ENCODE results near the gene CENPX.

Gene CENPX

DNA sequence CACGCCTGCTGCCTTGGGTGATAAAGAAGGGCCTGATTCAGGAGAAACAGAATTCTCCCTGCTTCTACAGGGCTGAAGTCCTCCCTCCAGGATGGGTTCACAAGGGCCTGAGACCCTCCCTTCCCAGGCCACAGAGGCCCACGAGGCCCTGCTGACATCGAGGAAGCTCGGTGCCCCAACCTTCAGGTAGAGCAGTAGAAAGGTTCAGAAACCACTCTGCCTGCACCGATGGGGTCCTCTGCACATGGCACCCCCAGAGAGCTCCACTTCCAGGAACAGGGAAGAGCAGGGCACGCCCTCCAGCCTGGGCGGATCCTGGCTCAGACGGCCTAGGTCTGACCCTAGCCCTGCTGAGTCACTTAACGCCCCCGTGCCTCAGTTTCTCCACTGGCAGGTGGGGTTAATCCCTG is 773 bp downstream of the CENPX start:
- no peak for DNase-seq

DNA sequence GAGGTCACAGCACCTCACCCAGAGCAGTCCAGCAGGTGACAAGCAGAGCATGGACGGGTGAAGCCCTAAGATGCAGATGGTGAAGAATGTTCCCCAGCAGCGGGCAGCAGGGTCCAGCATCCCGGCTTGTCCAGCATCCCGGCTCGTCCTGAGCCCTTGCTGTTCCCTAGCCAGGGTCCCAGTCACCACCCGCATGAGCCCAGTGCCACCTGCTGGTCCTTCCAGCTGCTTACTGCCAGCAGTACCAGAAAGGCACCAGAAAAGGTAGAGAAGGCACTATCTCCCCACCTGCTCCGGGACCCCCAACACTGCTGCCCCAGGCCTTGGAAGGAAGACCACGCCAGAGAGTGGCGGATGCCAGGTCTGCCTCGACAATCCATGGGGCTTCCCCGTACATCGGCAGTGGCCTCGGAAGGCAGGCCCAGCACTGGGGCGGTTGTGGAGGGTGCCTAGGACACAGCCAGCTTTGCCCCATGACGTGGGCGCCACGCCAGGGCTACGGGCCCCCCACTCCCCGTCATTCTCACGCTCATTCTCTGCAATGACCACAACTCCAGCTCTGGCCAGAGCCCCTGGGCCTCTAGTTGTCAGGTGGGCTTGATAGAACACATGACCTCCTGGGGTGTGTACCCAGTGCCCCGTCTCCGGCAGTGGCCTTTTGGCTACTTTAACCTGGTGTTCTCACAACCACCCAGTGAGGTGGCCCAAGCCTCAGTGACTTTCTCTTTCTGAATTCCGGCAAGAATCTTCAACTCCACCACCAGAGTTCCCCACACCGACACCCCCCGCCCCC is 1.4 kb downstream of the CENPX start:
- peak; percentile 33 for DNase-seq

DNA sequence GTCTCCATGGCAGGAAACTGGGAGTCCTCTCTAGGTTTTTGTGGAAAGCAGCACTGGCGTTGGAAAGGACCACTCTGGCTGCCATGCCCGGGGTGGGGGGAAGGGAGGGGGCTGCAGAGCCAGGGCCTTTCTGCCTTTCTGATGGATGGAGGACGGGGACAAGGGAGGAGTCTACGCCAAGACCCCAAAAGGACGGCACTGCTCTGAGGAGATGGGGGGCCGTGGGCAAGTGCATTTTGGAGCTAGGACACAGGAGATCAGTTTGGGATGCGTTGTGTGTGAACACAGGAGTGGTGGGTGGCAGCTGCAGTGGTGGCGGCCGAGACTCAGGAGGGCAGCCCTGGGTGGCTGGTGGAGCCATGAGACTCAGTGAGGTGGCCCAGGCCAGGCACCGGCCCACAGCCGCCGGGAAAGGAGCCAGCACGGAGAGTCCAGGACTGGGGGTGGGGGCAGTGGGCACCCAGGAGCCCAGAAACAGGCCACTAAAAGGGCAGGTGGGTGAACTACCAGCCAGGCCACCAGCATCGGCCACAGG is 2.0 kb downstream of the CENPX start:
- no peak for DNase-seq

DNA sequence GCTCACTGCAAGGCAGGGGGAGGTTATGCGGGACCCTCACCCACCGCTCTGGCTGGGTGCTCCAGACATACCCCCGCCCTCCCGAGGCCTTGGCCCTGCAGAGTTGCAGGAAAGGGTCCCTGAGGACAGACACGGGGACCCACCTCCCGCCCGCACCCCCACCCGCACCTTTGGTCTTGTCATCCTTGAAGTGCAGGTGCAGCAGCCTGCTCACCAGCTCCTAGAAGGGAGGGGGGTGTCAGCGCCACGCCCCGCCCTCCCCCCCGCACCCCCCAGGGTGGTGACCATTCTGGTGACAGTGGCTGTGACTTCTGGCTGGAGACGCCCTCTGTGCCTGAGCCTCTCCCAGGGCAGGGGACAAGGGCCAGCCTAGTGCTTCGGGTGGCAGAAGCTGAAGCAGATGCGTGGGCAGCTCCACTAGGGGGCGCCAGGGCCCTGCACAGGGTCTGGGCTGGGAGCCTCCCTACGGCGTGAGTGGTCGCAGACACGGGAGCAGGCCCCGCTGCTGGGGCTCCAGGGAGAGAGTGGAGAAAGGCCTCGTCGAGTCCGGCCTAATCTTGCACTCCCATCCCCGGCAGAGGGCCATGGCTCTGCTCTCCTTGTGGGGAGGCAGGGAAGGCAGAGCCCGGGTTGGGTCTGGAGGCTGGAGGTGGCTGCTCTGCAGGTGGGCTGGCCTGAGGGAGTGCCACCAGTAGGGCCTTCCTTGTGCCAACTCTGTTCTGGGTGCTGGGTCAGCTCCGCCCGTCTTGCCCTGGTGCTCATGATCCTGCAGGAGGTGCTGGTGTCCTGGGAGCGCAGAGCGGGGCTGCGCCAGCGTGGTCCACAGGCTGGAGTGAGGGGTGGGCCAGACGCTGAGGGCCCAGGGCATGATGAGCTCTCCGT is 2.7 kb downstream of the CENPX start:
- peak; percentile 45 for DNase-seq

DNA sequence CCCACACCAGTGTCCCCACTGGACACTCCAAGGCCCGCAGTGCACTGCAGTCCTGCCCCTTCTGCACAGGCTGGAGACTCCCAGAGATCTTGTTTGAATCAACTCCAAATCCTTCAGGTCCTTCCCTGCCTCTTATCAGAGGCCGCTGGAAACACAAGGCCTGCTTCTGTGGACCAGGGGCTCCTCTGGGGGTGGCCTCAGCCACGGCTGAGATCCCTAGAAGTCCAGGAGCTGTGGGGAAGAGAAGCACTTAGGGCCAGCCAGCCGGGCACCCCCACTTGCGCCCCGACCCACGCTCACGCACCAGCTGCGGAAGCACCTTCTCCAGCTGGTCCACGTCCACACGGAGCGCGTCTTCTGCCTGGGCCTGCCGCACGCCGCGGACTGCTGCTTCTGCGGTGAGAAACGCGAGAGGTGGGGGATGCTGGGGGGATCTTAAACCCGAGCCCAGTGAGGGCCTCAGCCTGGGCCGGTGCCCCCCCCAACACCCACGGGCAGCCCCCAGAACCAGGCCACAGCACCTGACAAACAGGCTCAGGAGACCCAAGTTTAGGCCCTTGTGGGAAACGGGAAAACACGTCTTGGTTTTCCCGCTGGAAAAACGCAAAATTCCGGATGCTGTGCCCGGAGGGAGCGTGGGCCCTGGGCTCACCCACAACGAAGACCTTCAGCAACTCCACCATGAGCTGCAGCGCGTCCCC is 3.5 kb downstream of the CENPX start:
- no peak for DNase-seq

DNA sequence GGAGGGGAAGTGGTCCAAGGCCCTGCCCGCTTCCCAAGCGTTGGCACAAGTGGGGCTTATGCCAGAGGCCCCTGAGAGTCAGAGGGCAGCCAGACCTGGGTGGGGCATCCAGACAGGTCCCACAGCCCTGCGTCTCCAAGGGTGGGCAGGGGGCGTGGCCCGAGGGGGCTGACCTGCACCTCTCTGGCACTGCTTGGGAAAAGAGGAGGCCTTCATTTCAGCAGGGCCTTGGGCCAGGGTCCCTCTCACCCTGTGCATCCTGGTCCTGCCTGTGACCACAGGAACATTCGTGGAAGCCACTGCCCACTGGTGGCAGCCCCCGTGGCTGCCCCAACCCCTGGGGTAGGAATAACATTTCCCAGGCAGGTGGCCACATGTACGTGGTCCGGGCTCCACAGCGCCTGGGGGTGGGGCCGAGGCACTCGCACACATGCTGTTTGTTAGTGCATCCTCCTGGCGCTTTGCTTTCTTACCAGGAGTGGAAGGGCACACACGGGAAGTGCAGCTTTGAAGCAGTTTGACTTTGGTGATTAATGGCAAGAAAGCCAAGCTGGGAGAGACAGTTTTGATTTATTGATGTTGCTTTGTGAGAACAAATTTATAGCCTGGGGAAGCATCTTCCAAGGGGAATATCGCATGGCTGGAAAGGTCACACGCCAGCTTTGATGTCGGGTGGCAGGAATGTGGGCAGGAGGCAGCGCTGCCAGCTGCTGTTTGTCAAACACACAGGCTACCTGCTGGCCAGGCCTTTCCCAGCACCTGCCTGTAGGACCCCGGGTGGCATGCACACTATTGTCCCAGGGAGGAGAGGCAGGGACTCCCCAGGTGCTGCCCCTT is 4.3 kb downstream of the CENPX start:
- DNase-seq: no peak

DNA sequence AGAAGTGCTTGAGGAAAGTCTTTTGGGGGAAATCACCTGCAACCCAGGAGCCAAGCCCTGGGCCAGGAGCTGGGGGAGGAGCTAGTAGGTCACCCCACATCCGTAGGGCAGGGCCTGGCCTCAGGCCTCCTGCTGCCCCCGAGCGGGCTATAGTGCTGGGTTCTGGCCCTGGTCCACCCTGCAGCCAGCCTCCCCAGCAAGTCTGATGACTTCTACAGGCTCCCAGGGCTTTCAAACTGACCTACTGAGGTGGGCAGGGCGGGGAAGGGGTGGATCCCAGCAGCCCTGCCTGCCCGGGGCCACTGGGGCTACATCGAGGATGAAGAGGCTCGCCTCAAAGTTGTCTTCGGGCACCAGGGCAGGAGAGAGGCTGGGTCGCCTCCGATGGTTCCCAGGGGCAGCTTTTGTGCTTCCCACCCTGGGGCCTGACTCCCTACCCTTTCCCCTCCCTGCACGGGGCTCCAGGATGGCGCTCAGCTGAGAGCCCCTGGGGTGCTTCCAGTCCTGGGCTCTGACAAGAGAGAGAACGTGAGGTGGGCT is 5.0 kb downstream of the CENPX start:
- no peak for DNase-seq

DNA sequence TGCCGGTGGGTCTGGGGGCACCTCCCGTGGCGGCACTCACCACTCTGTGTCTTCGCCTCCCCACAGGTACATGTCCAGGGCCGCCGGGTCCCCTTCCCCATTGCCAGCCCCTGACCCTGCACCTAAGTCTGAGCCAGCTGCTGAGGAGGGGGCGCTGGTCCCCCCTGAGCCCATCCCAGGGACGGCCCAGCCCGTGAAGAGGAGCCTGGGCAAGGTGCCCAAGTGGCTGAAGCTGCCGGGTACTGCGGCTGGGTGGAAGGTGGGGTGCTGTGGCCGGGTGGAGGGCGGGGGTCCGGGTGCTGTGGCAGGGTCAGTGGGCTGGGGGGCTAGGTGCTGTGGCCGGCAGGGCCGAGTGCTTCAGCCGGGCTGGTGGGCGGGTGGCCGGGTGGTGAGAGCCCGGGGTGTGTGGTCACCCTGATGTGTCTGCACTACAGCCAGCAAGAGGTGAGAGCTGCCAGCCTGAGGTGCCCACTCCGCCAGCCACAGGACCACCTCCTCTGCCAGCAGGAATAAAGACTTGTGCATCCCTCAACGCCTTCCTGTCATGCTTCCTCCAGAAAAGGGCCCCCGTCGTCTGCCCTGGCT is 5.7 kb downstream of the CENPX start:
- DNase-seq: no peak

DNA sequence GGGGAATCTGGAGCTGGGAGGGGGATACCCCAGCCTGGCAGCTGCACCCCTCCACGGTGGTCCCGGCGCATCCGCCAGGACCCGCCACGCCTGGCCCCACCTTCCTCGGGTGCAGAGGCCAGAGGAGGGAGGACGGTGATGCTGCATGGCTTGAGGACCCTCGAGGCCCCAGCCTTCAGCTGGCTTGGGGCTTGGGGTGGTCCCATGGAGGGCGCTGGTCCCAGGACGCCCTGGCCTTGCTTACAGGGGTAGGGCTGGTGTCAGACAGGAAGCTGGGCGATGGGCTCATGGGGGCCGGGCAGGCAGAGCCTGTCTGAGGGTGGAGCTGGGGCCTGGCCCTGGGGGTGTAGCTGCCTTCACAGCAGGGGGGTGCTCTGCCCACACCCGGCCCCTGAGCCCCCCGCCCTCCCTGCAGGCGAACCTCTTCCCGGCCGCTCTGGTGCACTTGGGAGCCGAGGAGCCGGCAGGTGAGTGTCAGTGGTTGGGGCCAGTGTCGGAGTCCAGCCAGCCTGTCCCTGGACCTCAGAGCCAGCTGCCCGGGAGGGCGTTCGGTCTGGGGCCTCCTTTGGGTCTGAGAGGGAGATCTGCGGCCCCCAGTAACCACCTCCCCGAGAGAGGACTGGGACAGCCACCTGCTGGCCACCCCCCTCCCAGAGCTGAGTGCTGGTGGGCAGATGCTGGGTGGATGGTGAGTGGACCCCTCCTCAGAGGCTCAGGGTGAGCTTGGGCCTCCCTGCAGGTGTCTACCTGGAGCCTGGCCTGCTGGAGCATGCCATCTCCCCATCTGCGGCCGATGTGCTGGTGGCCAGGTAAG is 6.4 kb downstream of the CENPX start:
- DNase-seq: no peak

DNA sequence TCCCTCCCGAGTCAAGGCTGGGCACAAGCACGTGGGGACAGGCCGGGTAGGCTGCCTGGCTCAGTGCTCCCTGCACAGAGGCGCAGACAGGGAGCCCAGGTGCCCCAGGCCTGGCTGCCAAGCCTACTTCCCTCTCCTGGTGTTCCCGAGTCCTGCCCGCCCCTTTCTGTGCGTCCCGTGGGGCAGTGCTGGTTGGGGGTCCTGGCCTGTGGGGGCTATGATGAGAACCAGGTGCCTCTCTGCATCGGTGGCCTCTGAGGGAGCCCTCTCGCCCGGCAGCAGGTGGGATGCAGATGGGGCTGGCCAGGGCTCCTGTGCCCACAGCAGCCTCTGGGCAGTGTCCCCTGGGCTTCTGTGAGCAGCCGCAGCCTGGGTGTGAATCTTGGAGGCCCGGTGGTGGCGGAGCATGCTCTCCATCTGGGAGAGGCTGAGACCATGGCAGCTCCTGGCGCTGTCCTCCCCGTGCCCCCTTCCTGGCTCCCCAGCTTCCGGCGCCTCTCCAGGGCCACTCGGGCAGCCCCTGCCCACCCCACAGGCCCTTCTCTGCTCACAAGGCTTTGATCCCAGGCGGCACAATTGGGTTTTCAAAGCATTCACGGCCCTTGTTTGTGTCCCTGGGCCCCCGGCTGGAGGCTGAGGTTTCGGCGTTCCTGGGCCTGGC is 7.2 kb downstream of the CENPX start:
- no peak for DNase-seq

DNA sequence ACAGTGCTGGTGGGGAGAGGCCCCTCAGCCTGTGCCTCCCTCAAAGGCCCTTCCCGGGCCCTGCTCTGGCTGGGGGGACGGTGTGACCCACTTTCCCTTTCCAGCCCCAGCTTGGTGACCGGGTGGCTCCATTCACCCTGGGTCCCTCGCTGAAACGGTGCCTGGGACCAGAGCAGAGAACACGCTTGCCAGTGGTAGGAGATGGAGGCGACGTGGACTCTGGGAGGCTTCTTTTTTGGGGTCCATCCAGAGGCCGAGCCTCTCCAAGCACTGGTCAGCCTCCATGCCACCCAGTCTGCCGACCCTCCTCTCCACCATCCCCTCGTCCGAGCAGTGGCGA is 7.7 kb downstream of the CENPX start:
- no peak for DNase-seq

DNA sequence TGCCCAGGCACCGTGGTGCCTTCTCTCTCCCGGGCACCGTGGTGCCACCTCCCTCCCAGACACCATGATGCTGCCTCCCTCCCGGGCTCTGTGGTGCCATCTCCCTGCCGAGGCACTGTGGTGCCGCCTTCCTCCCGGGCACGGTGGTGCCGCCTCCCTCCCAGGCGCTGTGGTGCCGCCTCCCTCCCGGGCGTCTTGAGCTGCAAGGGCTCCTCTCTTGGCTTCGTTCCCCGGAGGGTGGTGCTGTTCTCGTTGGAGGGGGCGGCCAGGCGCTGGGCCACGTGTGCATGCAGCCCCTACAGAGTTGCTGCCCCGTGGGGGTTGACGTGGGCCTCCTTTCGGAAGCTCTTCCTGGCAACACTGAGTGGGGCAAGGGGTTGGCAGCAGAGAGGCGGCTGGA is 8.2 kb downstream of the CENPX start:
- no peak for DNase-seq

DNA sequence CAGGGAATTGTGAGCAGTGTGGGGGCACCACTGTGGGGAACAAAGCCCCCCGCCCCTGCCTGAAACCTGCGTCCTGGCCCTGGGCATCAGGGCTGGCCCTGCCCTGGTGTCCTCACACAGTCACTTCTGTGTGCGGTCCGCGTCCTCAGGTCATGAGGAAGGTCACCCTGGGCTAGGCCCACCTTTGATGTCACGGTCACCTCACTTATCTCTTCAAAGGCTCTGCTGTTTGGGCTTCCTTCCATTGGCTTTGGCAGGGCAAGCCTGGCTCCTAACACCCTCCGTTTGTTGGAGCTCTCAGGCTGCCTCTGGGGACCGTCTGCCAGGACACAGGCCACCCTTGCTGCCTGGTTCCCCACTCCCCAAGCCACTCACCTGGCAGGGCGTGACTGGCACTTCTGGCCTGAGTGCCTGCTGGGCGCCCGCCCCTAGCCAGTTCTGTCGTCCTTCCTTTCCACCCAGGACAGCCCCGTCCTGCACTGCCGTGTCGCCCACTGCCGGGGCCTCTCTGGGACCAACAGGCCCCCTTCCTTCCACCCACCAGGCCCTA is 8.8 kb downstream of the CENPX start:
- DNase-seq: no peak

DNA sequence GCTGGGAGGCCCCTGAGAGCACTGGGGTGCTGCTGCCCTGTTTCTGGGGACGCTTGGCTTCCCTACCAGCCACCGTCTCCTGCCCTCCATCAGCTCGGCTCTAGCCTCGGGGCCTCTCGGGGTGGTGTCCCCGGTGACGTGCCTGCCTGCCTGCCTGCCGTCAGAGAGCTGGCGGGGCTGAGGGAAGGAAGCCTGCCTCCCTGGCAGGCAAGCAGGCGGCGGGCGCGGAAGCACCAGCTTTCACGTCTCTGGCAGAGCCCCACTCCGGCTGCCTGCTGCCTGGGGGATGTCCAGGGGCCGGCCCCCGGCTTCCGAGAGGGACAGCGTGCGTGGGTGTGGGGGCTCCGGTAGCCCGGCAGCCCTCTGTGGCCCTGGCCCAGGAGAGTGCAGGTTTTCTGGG is 9.3 kb downstream of the CENPX start:
- no peak for DNase-seq

DNA sequence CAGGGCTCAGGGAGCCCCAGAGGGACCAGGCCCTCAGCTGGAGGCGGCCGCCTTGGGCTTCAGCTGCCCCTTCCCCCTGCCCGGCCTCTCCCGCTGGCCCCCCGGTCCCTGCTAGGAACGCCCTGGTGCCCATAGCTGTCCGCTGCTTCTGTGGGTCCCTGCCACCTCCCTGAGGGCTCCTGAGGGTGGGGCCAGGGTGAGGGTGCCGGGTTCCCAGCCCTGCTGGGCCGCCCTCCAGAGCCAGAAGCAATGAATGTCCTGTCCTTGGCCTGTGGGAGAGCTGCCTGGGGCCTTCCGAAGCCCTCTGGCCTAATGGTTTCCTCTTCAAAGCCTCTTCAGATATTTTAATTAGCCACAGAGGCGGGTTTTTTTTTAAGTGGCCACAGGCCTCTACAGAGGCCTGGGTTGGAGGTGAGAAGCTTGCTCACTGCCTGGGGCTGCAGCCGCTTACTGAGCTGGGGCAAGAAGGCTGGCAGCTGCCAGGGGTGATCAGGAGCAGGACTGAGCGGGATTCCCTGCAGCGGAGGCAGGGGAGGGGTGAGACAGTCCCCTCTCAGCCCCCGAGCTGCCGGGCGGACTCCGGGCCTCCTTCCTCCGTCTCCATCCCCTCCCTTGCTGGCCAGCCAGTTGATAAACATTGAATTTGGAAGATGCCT is 9.9 kb downstream of the CENPX start:
- no peak for DNase-seq

DNA sequence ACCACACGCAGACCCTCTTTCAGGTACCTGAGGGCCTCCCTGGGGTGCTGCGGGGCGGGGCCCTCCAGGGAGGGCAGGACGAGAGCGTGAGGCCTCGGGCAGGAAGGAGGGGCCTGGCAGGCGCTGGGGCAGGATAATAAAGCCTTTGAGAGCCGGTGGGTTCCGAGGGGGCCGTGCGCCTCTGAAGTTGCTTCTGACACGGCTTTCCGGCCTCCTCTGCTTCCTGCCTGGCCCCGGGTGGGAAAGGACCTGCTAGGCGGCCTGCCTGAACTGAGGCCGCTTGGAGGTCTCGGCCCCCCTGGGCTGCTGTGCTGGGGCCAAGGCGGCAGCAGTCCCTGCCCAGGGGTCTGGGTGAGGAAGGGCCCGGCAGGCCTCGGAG is 10.4 kb downstream of the CENPX start:
- DNase-seq: no peak

DNA sequence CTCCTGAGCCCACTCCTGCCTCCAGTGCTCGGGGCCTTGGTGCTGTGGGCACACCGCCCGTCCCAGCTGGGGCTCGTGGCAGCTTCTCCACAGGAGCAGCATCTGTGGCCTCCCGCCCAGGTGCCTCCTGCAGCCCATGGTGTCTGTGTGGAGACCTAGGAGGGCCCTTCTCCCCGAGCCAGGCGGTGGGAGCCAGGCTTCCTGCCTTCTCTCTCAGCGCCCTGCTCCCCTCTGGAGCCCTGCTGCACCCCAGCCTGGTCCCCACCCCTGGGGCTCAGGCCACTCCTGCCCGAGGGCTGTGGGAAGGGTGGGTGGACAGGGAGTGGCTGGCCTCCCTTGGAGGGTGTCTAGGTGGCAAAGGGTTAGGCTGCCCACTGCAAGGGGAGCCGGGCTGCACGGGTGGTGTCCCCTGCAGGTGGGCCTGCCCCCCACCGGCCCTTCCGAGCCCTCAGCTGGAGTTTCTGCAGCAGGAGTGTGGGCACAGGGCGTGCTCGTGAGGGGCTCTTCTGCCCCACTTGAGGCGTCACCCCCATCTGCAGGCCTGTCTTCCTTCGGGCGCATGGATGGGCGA is 11.0 kb downstream of the CENPX start:
- no peak for DNase-seq

DNA sequence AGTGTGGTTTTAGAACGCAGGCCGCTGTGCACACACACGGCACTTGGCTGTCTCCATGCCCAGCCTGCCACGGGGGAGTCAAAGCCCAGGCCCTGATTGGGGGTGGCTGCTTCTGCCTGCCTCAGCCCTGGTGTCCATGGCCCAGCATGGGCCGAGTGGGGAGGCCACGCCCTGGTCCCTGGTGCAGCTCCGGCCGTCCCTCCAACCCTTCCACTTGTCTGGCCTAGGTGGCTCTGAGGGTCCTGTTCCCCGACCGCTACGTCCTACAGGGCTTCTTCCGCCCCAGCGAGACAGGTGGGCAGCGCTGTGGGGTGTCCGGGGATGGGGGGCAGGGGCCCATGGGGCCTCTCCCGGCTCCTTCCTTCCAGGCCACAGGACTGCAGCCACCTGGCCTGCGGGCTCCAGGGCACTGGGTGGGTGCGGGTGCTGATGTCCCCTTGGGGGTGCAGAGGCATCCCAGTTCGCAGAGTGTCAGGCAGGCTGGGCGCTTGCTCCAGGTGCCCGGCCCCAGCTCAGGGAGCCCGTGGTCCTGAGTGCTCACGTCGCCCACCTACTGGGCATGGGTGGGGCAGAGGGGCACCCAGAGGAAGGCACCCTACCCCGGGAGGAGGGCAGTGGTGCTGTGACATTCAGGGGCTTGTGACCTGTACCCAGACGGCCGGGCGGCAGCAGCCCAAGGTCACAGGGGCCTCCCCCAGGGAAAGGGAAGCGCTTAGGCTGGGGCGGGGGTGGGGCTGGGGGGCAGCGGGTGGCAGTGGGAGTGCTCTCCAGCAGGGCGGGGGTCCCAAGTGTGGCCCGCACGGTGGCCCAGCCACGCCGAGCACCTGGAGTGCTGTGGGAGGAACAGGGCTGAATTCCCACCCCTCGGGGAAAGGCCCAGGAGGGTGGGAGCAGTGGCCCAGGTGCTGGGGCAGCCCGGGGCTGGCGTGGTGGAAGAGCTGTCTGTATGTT is 11.8 kb downstream of the CENPX start:
- DNase-seq: no peak

Measured in GDM1 (cell line).